HCT116 (cell line): ENCODE data around the gene CUEDC1. TPM values are rescaled to one million over a fixed set of nuclear protein-coding genes. Genes with fewer than 3 reads are reported as not detected.

Source experiments
- ATAC-seq: fragments of 200-7000 bp; cut with Tn5 transposase; 2 replicates; pipeline ENCODE4 v1.9.1; 2020; ENCODE audit warnings: mild to moderate bottlenecking, moderate library complexity
- BruUV-seq: library from RNA; stranded (reverse); fragments of 400-500 nt; replicated peaks from 2 replicates; lab custom pipeline; 2021; lab: Mats Ljungman, UMichigan
- CTCF ChIA-PET: fragments of 300-600 bp; sonication (Branson Sonifier 250); formaldehyde crosslinking; loops from one replicate; lab custom pipeline; 2021; ENCODE audit warnings: antibody characterized with exemption; lab: Charles Lee
- POLR2A ChIA-PET: fragments of 300-600, 350-600 bp; sonication (Branson Sonifier 250); formaldehyde crosslinking; loops from one replicate; lab custom pipeline; 2021; ENCODE audit warnings: antibody characterized with exemption; lab: Charles Lee
- RAD21 ChIA-PET, 2 experiments: fragments of 300-600 bp; sonication (Branson Sonifier 250); formaldehyde crosslinking; loops; one replicate each; lab custom pipeline; 2023; ENCODE audit warnings: low total read pairs in 2 of 2; ENCODE audit not compliant: uncharacterized antibody in 2 of 2, unreplicated experiment in 2 of 2, low non-redundant PET in 1 of 2; lab: Charles Lee
- DNase-seq: peaks from one replicate; pipeline ENCODE4 v3.0.0-alpha.2; 2010; ENCODE audit warnings: low read depth, low spot score
- H2AFZ ChIP-seq: fragments of 200-600 bp; shearing (Covaris generic), sonication (generic); 2 replicates; pipeline ENCODE4 v1.6.1; 2017; ENCODE audit warnings: low read depth, mixed run types, mixed read lengths, antibody characterized with exemption, low read length; ENCODE audit not compliant: poor library complexity, severe bottlenecking
- H3K27ac ChIP-seq: 2 replicates; pipeline ENCODE4 v1.5.1; 2012; ENCODE audit warnings: low read depth, low read length
- H3K27me3 ChIP-seq: fragments of 200-600 bp; sonication (generic); 2 replicates; pipeline ENCODE4 v1.6.1; 2016; ENCODE audit warnings: mixed run types, low read length, mixed read lengths; ENCODE audit not compliant: insufficient read depth
- H3K36me3 ChIP-seq, 2 experiments: fragments of 200-500 bp in 1 of 2; fragments of 200-600 bp in 1 of 2; sonication (Bioruptor generic) in 1 of 2; sonication (generic) in 1 of 2; 2 replicates each; pipeline versions ENCODE4 v1.5.1 to v1.6.1; 2014 to 2016; ENCODE audit warnings: low read length in 2 of 2, inconsistent platforms in 1 of 2, mixed read lengths in 1 of 2, mixed run types in 1 of 2; ENCODE audit not compliant: insufficient read depth in 2 of 2, control insufficient read depth in 1 of 2
- H3K4me1 ChIP-seq, 2 experiments: fragments of 200-600 bp in 1 of 2; sonication (generic) in 1 of 2; 2 replicates each; pipeline versions ENCODE4 v1.5.1 to v1.6.1; 2012 to 2017; ENCODE audit warnings: low read length in 2 of 2, inconsistent platforms in 1 of 2, mild to moderate bottlenecking in 1 of 2, mixed read lengths in 1 of 2, mixed run types in 1 of 2, moderate library complexity in 1 of 2; ENCODE audit not compliant: insufficient read depth in 2 of 2, control insufficient read depth in 1 of 2
- H3K4me2 ChIP-seq: fragments of 200-600 bp; sonication (generic); 2 replicates; pipeline ENCODE4 v1.6.1; 2017; ENCODE audit warnings: mixed run types, low read length, mixed read lengths
- H3K4me3 ChIP-seq, 2 experiments: fragments of 200-600 bp in 1 of 2; sonication (generic) in 1 of 2; replicated peaks in 1 of 2; 2 replicates each; pipeline ENCODE4 v1.5.1; 2011 to 2016; ENCODE audit warnings: low read length in 2 of 2, control low read depth in 1 of 2, low read depth in 1 of 2, mild to moderate bottlenecking in 1 of 2, mixed read lengths in 1 of 2, mixed run types in 1 of 2
- H3K79me2 ChIP-seq: fragments of 200-600 bp; sonication (generic); 2 replicates; pipeline ENCODE4 v1.6.1; 2017; ENCODE audit warnings: mild to moderate bottlenecking, mixed run types, low read length, moderate library complexity, mixed read lengths; ENCODE audit not compliant: insufficient read depth
- H3K9ac ChIP-seq: fragments of 200-600 bp; sonication (generic); 2 replicates; pipeline ENCODE4 v1.6.1; 2016; ENCODE audit warnings: low read length, mixed read lengths
- H3K9me2 ChIP-seq: fragments of 200-600 bp; sonication (generic), shearing (Covaris generic); 2 replicates; pipeline ENCODE4 v1.6.1; 2017; ENCODE audit warnings: mixed run types, mild to moderate bottlenecking, moderate library complexity; ENCODE audit not compliant: insufficient read depth
- H3K9me3 ChIP-seq, 2 experiments: fragments of 200-500 bp in 1 of 2; fragments of 200-600 bp in 1 of 2; sonication (Bioruptor generic) in 1 of 2; sonication (generic) in 1 of 2; 2 replicates each; pipeline ENCODE4 v1.6.1; 2014 to 2017; ENCODE audit warnings: low read length in 2 of 2, mixed read lengths in 2 of 2, inconsistent platforms in 1 of 2, low read depth in 1 of 2, mild to moderate bottlenecking in 1 of 2, mixed run types in 1 of 2, moderate library complexity in 1 of 2; ENCODE audit not compliant: control insufficient read depth in 1 of 2, insufficient read depth in 1 of 2
- H4K20me1 ChIP-seq: fragments of 200-600 bp; sonication (generic), shearing (Covaris generic); 2 replicates; pipeline ENCODE4 v1.6.1; 2017; ENCODE audit warnings: mixed run types, mild to moderate bottlenecking, moderate library complexity; ENCODE audit not compliant: insufficient read depth
- CBX3 ChIP-seq: IDR thresholded peaks from 2 replicates; pipeline ENCODE4 v1.6.1; 2012; ENCODE audit warnings: low read depth
- EZH2 ChIP-seq: fragments of 200-600 bp; sonication (generic); IDR thresholded peaks from 2 replicates; pipeline ENCODE4 v1.6.1; 2017; ENCODE audit warnings: antibody characterized with exemption, mixed run types
- EZH2phosphoT487 ChIP-seq: fragments of 200-600 bp; IDR thresholded peaks from 2 replicates; pipeline ENCODE4 v1.6.1; 2018; ENCODE audit warnings: antibody characterized with exemption, borderline replicate concordance
- JUND ChIP-seq: IDR thresholded peaks from 2 replicates; pipeline ENCODE4 v1.6.1; 2012
- POLR2A ChIP-seq: IDR thresholded peaks from 2 replicates; pipeline ENCODE4 v1.7.0; 2011; ENCODE audit warnings: borderline replicate concordance; ENCODE audit not compliant: insufficient read depth, insufficient read length; ENCODE audit errors: extremely low read depth
- POLR2AphosphoS5 ChIP-seq: IDR thresholded peaks from 2 replicates; pipeline ENCODE4 v1.6.1; 2011; ENCODE audit warnings: mild to moderate bottlenecking, low read depth, low read length, moderate library complexity
- SIN3A ChIP-seq: IDR thresholded peaks from 2 replicates; pipeline ENCODE4 v1.6.1; 2012; ENCODE audit warnings: low read depth
- SRF ChIP-seq: IDR thresholded peaks from 2 replicates; pipeline ENCODE4 v1.6.1; 2012; ENCODE audit warnings: low read depth
- YY1 ChIP-seq: IDR thresholded peaks from 2 replicates; pipeline ENCODE4 v1.6.1; 2011; ENCODE audit warnings: low read length, low read depth, moderate library complexity, mild to moderate bottlenecking; ENCODE audit not compliant: insufficient replicate concordance; ENCODE audit errors: extremely low read depth
- ZBTB33 ChIP-seq: IDR thresholded peaks from 2 replicates; pipeline ENCODE4 v1.6.1; 2011; ENCODE audit warnings: mild to moderate bottlenecking, low read length, moderate library complexity; ENCODE audit not compliant: insufficient replicate concordance; ENCODE audit errors: extremely low read depth
- ZFX ChIP-seq: fragments of 450-650 bp; IDR thresholded peaks from 2 replicates; pipeline ENCODE4 v1.6.1; 2017
- ZNF274 ChIP-seq: fragments of 200-500 bp; sonication (Bioruptor generic); IDR thresholded peaks from 2 replicates; pipeline ENCODE4 v1.6.1; 2014; ENCODE audit warnings: mild to moderate bottlenecking, low read depth, low read length, inconsistent platforms
- intact Hi-C: fragments of 100-400 bp; cut with micrococcal nuclease; formaldehyde crosslinking; loops from 2 replicates; pipeline ENCODE4 v1.10.0; 2022
- total RNA-seq: library from RNA; stranded (reverse); gene quantifications from one replicate; pipeline ENCODE4 v1.2.1, GENCODE V29; 2021; ENCODE audit not compliant: unreplicated experiment
- TF ChIP-seq, protein P1 (sequence below): IDR thresholded peaks from 2 replicates; pipeline ENCODE4 v1.6.1; 2012

CUEDC1 gene
- total RNA-seq, 1 experiment from 2014 or later, result 60.2 TPM

DNA sequence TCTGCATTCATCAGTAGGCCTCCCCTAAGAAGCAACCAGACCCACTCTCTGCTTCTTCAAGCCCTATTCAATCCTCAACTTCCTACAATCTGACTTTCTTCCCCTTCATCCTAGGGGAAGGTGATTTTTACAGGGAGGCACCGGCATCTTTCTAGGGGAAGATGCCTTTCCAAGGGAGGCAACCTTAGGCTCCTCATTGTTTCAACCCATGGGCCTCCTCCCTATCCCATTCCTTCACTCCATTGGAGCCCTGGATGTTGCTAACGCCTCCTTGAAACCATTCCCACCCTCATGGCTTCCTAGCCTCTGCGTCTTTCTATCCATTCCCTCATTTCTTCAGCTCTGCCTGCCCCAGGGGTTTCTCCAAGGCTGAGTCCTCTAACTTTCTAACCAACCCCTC is 2.7 kb upstream of the CUEDC1 start:
- peaks cover 19% of the 10 kb centered on the region for H3K79me2 ChIP-seq
- ChIA-PET CTCF (no interaction called here), POLR2A (no interaction called here), RAD21 (no interaction called here)
- no peak overlapping the region for H3K4me3 ChIP-seq
- H3K9me2 ChIP-seq, result no peaks in the 10 kb centered on the region
- intact Hi-C loops, result no loop called here
- no peak overlapping the region for H3K27ac ChIP-seq
- H4K20me1 ChIP-seq, result no peaks in the 10 kb centered on the region
- no TSS peak for BruUV-seq
- H3K9ac ChIP-seq, result no peak overlapping the region
- H2AFZ ChIP-seq, result no peak overlapping the region
- no peaks in the 10 kb centered on the region for H3K27me3 ChIP-seq
- no peak overlapping the region for H3K4me2 ChIP-seq
- H3K4me1 ChIP-seq, result peaks cover 32 to 41% of the 10 kb centered on the region in 2 experiments
- no peak for TF ChIP-seq SIN3A
- TF ChIP-seq, protein P1, sequence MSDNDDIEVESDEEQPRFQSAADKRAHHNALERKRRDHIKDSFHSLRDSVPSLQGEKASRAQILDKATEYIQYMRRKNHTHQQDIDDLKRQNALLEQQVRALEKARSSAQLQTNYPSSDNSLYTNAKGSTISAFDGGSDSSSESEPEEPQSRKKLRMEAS, result no peak
- TF ChIP-seq SRF, result no peak
- no peak for TF ChIP-seq EZH2phosphoT487
- no peak for TF ChIP-seq ZFX
- no peak for TF ChIP-seq CBX3
- TF ChIP-seq ZNF274, result no peak
- no peak for TF ChIP-seq POLR2A
- TF ChIP-seq POLR2AphosphoS5, result no peak
- TF ChIP-seq YY1, result no peak
- no peak for TF ChIP-seq JUND
- no peak for TF ChIP-seq EZH2
- no peak for TF ChIP-seq ZBTB33
- no peak for ATAC-seq
- peaks cover 0 to 5% of the 10 kb centered on the region in 2 experiments; a peak in 1 of 4 replicates for H3K36me3 ChIP-seq
- no peak for DNase-seq
- no peaks in the 10 kb centered on the region for H3K9me3 ChIP-seq
